ENCODE measurements around the gene NELFB.

Gene NELFB

GRCh38 chr9:137295849-137296669, 40.9 kb downstream of the NELFB start:
- H3K36me3 ChIP-seq (ENCODE audit: insufficient read depth, low read length) = no peaks in the 10 kb centered on the region
- H3K4me1 ChIP-seq (ENCODE audit: control insufficient read depth, insufficient read depth, low read length, unreplicated experiment) = peaks cover 10% of the 10 kb centered on the region
- H3K27me3 ChIP-seq (ENCODE audit: insufficient read depth, low read length) = peaks cover 53% of the 10 kb centered on the region
- no peak overlapping the region for H2AFZ ChIP-seq (ENCODE audit: low read length, unreplicated experiment)
- no peak overlapping the region for H3K27ac ChIP-seq (ENCODE audit: low read depth, low read length)
- no peak overlapping the region for H3K4me3 ChIP-seq (ENCODE audit: low read depth, low read length)
- no peaks in the 10 kb centered on the region for H3K79me2 ChIP-seq (ENCODE audit: control insufficient read depth, insufficient read depth, low read length, unreplicated experiment)

GRCh38 chr9:137296670-137297664, 41.8 kb downstream of the NELFB start:
- H3K79me2 ChIP-seq (ENCODE audit: control insufficient read depth, insufficient read depth, low read length, unreplicated experiment) = no peaks in the 10 kb centered on the region
- no peaks in the 10 kb centered on the region for H3K36me3 ChIP-seq (ENCODE audit: insufficient read depth, low read length)
- peaks cover 54% of the 10 kb centered on the region for H3K27me3 ChIP-seq (ENCODE audit: insufficient read depth, low read length)
- H3K4me3 ChIP-seq (ENCODE audit: low read depth, low read length) = no peak overlapping the region
- H3K27ac ChIP-seq (ENCODE audit: low read depth, low read length) = no peak overlapping the region
- H3K4me1 ChIP-seq (ENCODE audit: control insufficient read depth, insufficient read depth, low read length, unreplicated experiment) = peaks cover 10% of the 10 kb centered on the region
- no peak overlapping the region for H2AFZ ChIP-seq (ENCODE audit: low read length, unreplicated experiment)

GRCh38 chr9:137297966-137298365, 42.8 kb downstream of the NELFB start:
- Histone ChIP-seq H3K36me3 (ENCODE audit: insufficient read depth, low read length) (no peaks in the 10 kb centered on the region), H3K4me1 (ENCODE audit: control insufficient read depth, insufficient read depth, low read length, unreplicated experiment) (peaks cover 15% of the 10 kb centered on the region), H3K27me3 (ENCODE audit: insufficient read depth, low read length) (peaks cover 54% of the 10 kb centered on the region), H3K79me2 (ENCODE audit: control insufficient read depth, insufficient read depth, low read length, unreplicated experiment) (no peaks in the 10 kb centered on the region), H2AFZ (ENCODE audit: low read length, unreplicated experiment) (no peak overlapping the region), H3K4me3 (ENCODE audit: low read depth, low read length) (no peak overlapping the region), H3K27ac (ENCODE audit: low read depth, low read length) (no peak overlapping the region)

GRCh38 chr9:137298401-137299202, 43.5 kb downstream of the NELFB start:
- Histone ChIP-seq H3K27ac (ENCODE audit: low read depth, low read length) (no peak overlapping the region), H3K4me1 (ENCODE audit: control insufficient read depth, insufficient read depth, low read length, unreplicated experiment) (peaks cover 15% of the 10 kb centered on the region), H3K36me3 (ENCODE audit: insufficient read depth, low read length) (no peaks in the 10 kb centered on the region), H3K27me3 (ENCODE audit: insufficient read depth, low read length) (peaks cover 54% of the 10 kb centered on the region), H2AFZ (ENCODE audit: low read length, unreplicated experiment) (no peak overlapping the region), H3K4me3 (ENCODE audit: low read depth, low read length) (no peak overlapping the region), H3K79me2 (ENCODE audit: control insufficient read depth, insufficient read depth, low read length, unreplicated experiment) (no peaks in the 10 kb centered on the region)

GRCh38 chr9:137299203-137299565, 44.1 kb downstream of the NELFB start:
- H3K27ac ChIP-seq (ENCODE audit: low read depth, low read length) = no peak overlapping the region
- H3K4me3 ChIP-seq (ENCODE audit: low read depth, low read length) = no peak overlapping the region

GRCh38 chr9:137299938-137300337, 44.8 kb downstream of the NELFB start:
- H3K4me3 ChIP-seq (ENCODE audit: low read depth, low read length) = no peak overlapping the region
- H3K27me3 ChIP-seq (ENCODE audit: insufficient read depth, low read length) = peaks cover 51% of the 10 kb centered on the region
- H3K27ac ChIP-seq (ENCODE audit: low read depth, low read length) = no peak overlapping the region

More at GRCh38 chr9:137299203-137299565, 44.1 kb downstream of the NELFB start:
- Histone ChIP-seq H3K27me3 (ENCODE audit: insufficient read depth, low read length) (peaks cover 54% of the 10 kb centered on the region), H3K79me2 (ENCODE audit: control insufficient read depth, insufficient read depth, low read length, unreplicated experiment) (no peaks in the 10 kb centered on the region), H3K4me1 (ENCODE audit: control insufficient read depth, insufficient read depth, low read length, unreplicated experiment) (peaks cover 15% of the 10 kb centered on the region), H3K36me3 (ENCODE audit: insufficient read depth, low read length) (no peaks in the 10 kb centered on the region), H2AFZ (ENCODE audit: low read length, unreplicated experiment) (no peak overlapping the region)

GRCh38 chr9:137300567-137301080, 45.5 kb downstream of the NELFB start:
- peaks cover 15% of the 10 kb centered on the region for H3K4me1 ChIP-seq (ENCODE audit: control insufficient read depth, insufficient read depth, low read length, unreplicated experiment)
- H3K27me3 ChIP-seq (ENCODE audit: insufficient read depth, low read length) = peaks cover 49% of the 10 kb centered on the region
- peak overlapping the region; percentile 71 for H3K4me3 ChIP-seq (ENCODE audit: low read depth, low read length)
- H3K79me2 ChIP-seq (ENCODE audit: control insufficient read depth, insufficient read depth, low read length, unreplicated experiment) = no peaks in the 10 kb centered on the region
- peak overlapping the region; percentile 15 for H2AFZ ChIP-seq (ENCODE audit: low read length, unreplicated experiment)
- no peak overlapping the region for H3K27ac ChIP-seq (ENCODE audit: low read depth, low read length)
- no peaks in the 10 kb centered on the region for H3K36me3 ChIP-seq (ENCODE audit: insufficient read depth, low read length)

More at GRCh38 chr9:137299938-137300337, 44.8 kb downstream of the NELFB start:
- Histone ChIP-seq H3K4me1 (ENCODE audit: control insufficient read depth, insufficient read depth, low read length, unreplicated experiment) (peaks cover 15% of the 10 kb centered on the region), H2AFZ (ENCODE audit: low read length, unreplicated experiment) (no peak overlapping the region), H3K36me3 (ENCODE audit: insufficient read depth, low read length) (no peaks in the 10 kb centered on the region), H3K79me2 (ENCODE audit: control insufficient read depth, insufficient read depth, low read length, unreplicated experiment) (no peaks in the 10 kb centered on the region)

GRCh38 chr9:137301081-137301947, 46.2 kb downstream of the NELFB start:
- no peaks in the 10 kb centered on the region for H3K36me3 ChIP-seq (ENCODE audit: insufficient read depth, low read length)
- H3K4me1 ChIP-seq (ENCODE audit: control insufficient read depth, insufficient read depth, low read length, unreplicated experiment) = peaks cover 12% of the 10 kb centered on the region
- no peak overlapping the region for H3K27ac ChIP-seq (ENCODE audit: low read depth, low read length)
- H3K4me3 ChIP-seq (ENCODE audit: low read depth, low read length) = peak overlapping the region; percentile 71
- peak overlapping the region; percentile 15 for H2AFZ ChIP-seq (ENCODE audit: low read length, unreplicated experiment)
- peaks cover 46% of the 10 kb centered on the region for H3K27me3 ChIP-seq (ENCODE audit: insufficient read depth, low read length)
- no peaks in the 10 kb centered on the region for H3K79me2 ChIP-seq (ENCODE audit: control insufficient read depth, insufficient read depth, low read length, unreplicated experiment)

- peaks cover 38% of the 10 kb centered on the region for H3K27me3 ChIP-seq (ENCODE audit: insufficient read depth, low read length)
- H3K4me3 ChIP-seq (ENCODE audit: low read depth, low read length) = peak within 1 kb of the TSS; percentile 73
- no peak within 1 kb of the TSS for H3K27ac ChIP-seq (ENCODE audit: low read depth, low read length)
- H3K36me3 ChIP-seq (ENCODE audit: insufficient read depth, low read length) = no peaks in the 10 kb centered on the region
- H2AFZ ChIP-seq (ENCODE audit: low read length, unreplicated experiment) = peak within 1 kb of the TSS; percentile 23
- peaks cover 5% of the 10 kb centered on the region for H3K4me1 ChIP-seq (ENCODE audit: control insufficient read depth, insufficient read depth, low read length, unreplicated experiment)
- no peaks in the 10 kb centered on the region for H3K79me2 ChIP-seq (ENCODE audit: control insufficient read depth, insufficient read depth, low read length, unreplicated experiment)
Observed at GRCh38 chr9:137302118-137302448, 47.0 kb downstream of the NELFB start, which contains the start of gene NRARP. Gene NRARP, minus strand, starts transcription at chr9:137302271. Its CDS starts 343 bp downstream, at chr9:137301928.
